GM19099 (cell line): ENCODE data around the gene CTSH.

Experiments
- POLR2A ChIP-seq: IDR thresholded peaks from 3 replicates; pipeline ENCODE4 v1.6.1; 2011; ENCODE audit warnings: low read depth; ENCODE audit not compliant: insufficient read length; ENCODE audit errors: extremely low read depth

The CTSH gene

DNA sequence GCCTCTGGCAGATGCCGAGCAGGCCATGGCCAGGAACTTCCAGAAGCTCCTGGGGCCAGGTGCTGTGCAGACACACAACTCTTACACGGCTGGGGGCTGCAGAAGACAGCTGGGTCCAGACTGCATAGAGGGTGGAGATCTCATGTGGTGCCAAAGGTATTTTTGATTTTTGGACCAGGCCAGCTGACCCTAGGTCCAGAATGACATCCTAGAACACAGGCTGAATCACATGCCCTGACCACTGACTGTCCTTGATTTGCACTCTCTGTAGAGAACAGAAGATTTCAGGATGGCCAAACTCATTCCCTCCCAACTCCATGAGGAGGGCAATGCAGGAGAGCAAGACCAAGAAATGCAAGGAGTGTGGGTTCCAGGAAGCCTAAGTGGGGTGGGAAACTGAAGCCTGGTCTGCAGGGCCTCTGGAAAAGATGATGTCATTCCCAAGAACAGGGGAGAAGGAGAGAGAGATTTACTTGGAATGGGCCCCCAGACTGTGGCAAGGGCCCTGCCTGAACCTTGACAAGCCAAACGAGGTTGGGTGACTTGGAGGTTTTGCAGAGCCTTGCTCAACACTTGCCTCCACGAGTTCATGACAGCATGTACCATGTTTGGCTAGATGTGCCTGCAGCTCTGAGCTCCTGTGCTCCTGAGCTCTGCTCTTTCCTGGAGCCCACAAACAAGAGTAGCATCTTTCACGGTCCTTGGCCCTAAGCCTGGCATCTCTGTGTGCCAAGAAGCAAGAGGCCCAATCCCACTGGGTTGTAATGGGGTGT is 38.5 kb upstream of the CTSH start:
- TF ChIP-seq POLR2A: no peak

DNA sequence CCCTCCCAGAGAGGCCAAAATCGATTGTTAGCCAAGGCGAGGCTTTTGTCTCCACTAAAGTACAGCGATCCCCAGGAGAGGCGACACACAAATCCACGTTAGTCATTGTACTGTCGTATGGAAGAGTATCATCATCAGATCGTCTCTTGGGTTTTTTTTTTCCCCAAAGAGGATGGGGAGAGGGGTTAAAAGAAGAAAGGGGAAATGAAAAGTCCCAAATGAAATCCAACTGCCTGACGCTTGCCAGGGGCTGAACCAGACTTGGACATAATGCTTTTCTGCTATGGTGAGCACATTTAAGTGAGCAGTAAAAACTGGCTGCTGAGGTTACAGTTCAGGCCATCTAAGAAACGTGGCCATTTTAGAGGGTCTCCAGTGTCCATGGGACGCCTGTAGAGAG is 37.9 kb upstream of the CTSH start:
- no peak for TF ChIP-seq POLR2A

DNA sequence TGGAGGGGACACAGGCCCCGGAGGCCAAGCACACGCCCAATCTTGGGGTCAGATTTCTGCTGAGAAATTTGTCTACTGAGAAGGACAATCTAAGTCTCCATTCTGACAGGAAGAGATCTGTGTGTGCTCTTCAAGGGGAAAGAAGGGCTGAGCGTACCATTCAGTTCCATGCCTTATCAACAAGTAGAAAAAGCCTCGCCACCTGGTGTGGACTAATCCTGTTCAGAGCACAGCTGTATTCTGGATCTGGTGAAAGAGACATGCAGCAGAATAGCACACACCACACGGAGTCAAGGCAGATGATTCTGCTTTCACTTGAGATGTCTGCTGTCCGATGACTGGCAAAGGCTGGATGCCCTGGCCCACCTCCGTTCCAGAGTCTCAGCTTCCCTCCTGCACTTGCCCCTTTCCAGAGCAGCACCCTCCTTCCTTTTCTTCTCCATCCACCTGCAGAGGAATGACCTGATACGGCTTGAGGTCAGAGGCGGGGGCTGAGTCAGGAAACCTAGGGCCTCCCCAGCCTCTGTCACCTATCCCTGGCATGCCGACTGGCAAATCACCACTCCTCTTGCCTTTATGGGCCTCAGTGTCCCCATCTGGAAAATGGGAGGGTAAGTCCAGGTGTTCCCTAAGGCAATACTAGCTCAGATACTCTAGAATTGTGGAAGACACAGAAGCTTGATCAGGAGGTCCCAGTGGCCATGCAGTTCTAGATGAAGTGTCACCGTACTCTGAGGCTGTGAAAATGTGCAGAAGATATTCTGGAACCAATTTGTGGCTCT is 36.9 kb upstream of the CTSH start:
- TF ChIP-seq POLR2A: no peak

DNA sequence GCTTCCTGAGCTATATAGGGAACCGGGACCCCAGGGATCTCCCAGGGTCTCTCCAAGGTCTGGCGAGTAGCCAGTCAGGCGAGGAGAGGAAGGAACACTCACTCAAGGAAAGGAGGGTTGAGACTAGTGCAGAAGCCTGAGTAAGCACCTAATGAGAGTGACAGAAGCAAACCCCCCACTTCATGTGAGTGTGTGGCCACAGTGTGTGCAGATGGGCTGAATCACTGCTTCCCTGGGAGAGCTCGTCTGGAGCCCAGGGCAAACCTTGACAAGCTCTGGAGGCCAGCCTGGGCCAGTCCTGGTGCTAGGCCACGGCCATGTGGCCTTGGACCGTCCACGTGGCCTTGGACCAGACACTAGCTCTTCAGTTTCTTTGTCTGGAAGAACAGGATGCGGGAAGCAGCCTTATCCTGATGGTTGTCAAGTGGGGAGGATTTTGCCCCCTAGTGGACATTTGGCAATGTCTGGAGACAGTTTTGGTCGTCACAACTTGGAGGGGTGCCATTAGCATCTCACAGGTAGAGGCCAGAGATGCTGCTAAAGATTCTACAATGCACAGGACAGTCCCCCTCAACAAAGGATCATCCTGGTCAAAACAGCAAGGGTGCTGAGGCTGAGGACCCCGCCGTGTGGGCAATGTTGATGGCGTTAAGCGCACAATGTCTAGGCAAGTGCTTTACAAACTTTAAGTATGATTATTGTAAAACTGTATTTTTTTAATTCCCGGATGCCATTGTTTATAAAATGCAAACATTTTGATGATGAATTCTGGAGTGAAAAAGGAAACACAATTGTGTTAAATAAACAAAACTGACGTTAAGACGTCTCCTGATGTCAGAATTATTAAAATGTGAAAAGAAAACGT is 34.8 kb upstream of the CTSH start:
- peak; percentile 25 for TF ChIP-seq POLR2A

DNA sequence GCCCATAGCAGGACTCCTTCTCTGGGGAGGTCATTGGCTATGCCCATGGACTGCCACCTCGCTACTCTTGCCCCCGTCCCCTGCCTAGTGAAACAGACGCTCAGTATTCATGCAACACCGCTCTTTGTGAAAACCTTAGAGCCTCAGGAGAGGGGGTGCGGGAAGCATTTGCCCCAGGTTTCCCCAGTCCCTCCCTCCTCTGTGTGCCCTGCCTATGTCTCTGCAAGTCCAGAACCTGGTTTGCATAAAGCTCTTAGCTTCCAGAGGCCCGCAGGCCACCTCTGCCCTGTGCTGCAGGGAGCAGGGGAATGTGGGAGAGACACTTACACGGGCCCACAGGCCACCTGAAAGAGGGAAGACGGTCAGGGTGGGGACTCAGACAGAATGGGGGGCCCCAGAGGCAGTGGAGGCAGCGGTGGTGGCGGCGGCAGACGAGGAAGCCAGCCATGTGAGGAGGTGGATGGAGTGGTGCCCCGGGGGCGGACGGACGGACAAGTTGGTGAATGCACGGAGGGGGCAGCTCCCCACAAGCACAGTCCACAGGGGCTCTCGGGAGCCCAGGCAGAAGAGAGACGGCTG is 33.8 kb upstream of the CTSH start:
- TF ChIP-seq POLR2A: no peak

DNA sequence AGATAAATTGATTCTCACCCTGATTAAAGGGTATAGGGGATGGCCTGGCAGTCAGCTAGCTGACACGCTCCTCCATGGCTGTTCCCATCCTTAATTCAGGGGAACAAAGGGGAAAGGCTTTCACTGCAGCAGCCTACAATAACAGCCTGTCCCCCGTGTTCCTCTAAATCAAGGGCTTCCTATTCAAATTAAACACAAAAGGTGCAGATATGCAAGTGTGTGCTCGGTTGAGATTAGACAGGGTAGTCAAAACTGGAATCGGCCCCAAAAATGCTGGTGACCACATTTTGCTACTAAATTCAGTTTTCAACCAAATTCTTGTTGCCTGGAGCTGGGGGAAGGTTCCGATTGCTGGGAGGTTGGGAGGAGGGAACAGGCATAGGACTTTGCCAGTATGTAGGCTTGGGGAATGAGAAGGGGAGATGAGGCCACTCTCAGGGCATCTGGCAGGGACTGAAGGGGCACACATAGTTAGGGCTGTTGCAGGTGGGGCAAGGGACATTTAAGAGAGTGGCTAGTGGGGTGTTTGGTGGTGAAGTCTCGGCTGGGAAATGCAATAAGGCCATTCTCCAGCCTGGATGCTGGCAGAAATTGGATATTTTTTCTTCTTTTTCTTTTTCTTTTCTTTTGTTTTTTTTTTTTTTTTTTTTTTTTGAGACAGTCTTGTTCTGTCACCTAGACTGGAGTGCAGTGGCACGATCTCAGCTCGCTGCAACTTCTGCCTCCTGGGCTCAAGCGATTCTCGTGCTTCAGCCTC is 32.9 kb upstream of the CTSH start:
- no peak for TF ChIP-seq POLR2A

DNA sequence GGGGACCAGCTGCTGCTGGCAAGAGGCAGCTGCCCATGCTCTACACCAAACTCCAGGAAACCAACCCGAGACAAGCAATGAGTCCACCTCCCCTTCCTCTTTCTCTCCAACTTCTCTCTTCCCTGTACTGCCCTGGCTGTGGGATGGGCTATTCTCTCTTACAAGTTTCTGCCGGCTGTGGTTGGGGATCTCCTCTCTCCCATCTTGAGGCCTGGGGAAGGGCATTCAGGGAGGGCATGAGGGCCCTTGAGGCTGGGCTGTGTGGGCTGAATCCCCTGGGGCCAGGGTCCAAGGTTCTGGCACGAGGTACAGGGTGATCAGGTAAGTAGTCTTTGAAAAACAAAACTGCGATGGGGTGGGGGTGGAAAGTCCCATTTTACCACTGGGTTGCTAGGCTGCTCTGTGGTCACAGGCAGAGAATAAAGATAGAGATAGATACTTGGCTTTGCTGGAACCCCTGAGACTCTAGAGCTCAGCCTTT is 32.3 kb upstream of the CTSH start:
- TF ChIP-seq POLR2A: peak; percentile 33

DNA sequence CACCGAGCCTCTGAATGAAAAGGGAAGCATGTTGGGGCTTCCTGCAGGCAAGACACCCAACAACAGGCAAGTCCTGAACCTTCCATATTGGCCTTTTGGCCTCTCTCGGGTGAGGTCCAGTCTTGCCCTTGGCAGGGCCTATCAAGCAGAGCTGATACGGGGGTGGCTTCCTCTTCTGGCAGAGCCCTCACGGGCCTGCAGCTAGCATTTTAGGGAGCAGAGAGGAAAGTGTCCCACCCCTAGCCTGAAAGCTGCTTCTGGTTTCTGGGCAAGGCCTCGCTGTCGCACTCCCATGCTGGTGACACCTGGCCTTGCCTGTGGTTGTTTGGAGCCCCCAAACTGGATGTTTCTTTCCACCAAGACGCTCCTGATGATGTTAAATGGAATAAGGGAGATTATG is 31.8 kb upstream of the CTSH start:
- TF ChIP-seq POLR2A: no peak

DNA sequence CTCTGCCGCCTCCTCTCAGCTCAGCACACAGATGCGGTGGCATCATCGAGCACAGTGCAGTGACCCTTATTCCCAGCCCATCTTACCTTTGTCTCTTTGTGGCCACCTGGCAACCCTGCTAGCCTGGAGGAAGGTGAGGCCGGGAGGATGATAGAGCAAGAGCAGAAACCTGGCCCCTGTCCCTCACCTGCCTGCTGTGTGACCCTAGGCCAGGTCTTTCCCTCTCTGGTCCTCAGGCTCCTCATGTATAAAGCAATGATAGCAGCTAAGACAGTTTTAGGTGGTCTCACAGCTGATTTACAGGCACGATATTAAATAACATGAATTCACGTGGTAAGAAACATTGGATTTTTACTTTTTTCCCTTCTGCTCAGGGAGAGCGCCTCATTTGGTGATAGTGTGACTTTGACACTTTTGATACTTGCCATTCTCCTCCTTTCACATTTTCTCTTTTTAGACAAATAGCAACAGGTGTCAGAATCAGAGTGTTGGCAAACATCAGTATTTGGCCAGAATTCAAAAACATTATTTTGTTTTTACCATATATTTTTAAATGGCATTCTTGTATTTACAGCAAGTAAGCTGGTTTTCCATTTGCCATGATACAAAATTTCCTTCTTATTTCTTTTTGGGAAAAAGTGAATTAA is 29.5 kb upstream of the CTSH start:
- TF ChIP-seq POLR2A: no peak

DNA sequence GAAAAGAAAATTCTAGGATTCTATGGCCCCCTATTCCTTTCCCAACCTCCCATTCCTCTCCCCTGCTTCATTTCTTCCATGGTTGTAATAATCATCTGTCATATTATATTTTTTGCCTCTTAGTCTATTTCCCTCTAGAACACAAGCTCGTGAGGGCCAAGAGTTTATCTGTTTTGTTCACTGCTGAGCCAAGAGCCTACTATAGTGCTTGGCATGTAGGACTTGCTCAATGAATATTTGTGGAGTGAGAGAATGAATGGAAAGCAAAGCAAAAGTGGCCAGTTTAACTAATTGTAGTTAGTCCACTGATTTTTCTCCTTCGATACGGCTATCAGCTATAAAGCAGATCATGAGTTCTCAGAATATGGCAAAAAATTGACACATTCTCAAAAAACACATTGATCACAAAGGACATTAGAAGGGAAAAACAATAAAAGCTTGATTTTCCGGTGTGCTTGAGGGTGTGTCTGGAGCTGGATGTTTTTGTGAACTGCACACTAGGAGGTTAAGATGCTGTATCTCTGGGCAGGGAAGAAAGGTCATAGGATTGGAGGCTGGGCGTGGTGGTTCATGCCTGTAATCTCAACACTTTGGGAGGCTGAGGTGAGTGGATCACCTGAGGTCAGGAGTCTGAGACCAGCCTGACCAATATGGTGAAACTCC is 25.0 kb upstream of the CTSH start:
- no peak for TF ChIP-seq POLR2A

DNA sequence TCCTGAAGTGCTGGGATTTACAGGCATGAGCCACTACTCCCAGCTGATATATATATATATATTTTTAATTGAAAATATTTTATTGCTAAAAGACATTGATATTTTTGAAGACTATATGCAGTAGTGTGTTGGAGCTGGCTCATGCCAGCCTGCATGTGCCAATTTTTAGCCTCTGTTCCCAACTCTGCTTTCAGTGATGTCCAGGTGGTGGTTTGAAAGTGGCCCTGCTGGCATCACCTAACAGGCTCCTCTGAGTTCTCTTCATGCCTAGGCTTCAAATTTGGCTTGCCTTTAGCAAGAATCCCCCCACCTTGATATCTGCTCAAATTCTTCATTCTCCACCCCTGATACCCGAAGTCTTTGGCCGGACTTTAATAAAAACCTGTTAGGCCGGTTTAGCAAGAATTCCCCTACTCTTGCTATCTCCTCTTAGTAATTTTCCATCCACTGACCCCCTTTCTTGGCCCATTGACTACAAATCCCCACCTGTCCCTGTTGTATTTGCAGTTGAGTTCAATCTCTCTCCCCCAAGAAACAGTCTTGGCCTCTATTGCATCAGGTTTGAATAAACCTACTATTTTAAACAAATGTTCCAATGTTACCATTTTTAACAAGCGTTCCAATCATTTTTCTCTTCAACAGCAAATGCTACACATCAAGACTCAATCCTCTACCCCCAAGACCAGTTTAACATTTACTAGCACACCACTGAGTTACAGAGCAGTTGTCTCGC is 23.9 kb upstream of the CTSH start:
- no peak for TF ChIP-seq POLR2A

DNA sequence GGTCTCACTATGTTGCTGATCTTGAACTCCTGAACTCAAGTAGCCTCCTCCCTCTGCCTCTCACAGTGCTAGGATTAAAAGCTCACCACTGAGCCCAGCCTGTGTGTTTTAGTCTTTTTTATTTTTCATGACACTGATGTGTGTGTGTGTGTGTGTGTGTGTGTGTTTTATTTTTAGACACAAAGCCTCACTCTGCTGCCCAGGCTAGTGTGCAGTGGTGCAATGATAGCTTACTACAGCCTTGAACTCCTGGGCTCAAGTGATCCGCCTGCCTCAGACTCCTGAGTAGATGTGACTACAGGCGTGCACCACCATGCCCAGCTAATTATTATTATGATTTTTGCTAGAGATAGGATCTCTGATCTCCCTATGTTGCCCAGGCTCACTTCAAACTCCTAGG is 23.3 kb upstream of the CTSH start:
- TF ChIP-seq POLR2A: no peak

DNA sequence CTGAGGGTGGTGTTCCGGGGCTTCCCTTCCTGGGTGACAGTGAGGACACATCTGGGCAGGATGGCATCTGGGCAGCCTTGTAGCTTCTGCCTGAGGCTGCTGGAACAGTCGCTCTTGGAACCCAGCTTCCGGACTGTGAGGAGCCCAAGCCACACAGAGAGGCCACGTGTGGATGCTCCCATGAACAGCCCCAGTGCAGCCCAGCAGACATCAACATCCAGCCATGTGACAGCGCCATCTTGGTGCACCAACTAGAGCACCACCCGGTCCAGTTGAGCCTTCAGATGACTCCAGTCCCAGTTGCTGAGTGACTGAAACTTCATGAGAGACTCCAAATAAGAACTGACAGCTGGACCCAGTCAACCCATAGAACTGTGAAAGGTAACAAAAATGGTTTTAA is 15.5 kb upstream of the CTSH start:
- TF ChIP-seq POLR2A: no peak
